Fibroblast of villous mesenchyme (primary cell): ENCODE results near the gene SLX9. TPM values are rescaled to one million over a fixed set of nuclear protein-coding genes. Genes with fewer than 3 reads are reported as not detected.

Source experiments
- DNase-seq: peaks from one replicate; pipeline ENCODE4 v3.0.0-alpha.2; 2010; ENCODE audit warnings: low read depth
- H3K4me3 ChIP-seq: 2 replicates; pipeline ENCODE4 v1.5.1; 2011; ENCODE audit warnings: low read depth, mild to moderate bottlenecking, low read length
- CTCF ChIP-seq: IDR thresholded peaks from 2 replicates; pipeline ENCODE4 v1.5.1; 2012; ENCODE audit warnings: low read depth, mild to moderate bottlenecking, low read length; ENCODE audit not compliant: insufficient read depth
- total RNA-seq: library from RNA; depleted of rRNA; stranded (reverse); fragments of >200 nt; gene quantifications from 2 replicates; pipeline ENCODE4 v1.2.3, GENCODE V29; 2012

SLX9 gene
- total RNA-seq, 1 donor: 12.1 TPM

- no peak overlapping the region for H3K4me3 ChIP-seq
- no peak for TF ChIP-seq CTCF
- no peak for DNase-seq
These were observed 17.9 kb upstream of the SLX9 start for GRCh38 chr21:44921928-44922327.

DNA sequence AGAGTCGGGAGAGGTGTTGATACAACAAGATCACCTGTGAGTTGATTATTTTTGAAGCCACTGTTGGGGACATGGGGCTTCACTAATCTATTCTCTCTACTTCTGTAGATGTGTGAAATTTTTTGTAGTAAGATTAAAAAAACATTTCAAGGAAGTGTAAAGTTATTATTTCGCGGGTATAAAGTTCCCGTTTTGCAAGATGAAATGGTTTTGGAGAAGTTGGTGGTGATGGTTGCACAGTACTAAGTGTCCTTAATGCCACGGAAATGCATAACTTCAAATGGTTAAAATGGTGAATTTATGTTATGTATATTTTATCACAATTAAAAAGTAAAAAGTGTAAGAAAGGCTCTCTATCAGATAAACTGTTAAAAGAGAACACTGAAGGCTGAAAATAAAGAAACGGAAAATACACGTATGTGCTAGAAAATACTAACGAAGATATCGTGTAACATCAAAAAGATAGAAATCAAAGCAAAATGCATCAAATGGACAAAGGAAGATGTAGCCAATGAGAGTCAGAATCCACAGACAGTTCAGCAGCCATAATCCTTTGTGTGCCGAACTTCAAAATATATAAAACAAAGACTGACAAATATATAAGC lies 16.2 kb upstream of the SLX9 start:
- TF ChIP-seq CTCF: no peak
- no peak for DNase-seq
- no peak overlapping the region for H3K4me3 ChIP-seq

GRCh38 chr21:44924606-44925377 lies 15.0 kb upstream of the SLX9 start:
- H3K4me3 ChIP-seq: no peak overlapping the region
- peak; percentile 45 for DNase-seq
- no peak for TF ChIP-seq CTCF

DNA sequence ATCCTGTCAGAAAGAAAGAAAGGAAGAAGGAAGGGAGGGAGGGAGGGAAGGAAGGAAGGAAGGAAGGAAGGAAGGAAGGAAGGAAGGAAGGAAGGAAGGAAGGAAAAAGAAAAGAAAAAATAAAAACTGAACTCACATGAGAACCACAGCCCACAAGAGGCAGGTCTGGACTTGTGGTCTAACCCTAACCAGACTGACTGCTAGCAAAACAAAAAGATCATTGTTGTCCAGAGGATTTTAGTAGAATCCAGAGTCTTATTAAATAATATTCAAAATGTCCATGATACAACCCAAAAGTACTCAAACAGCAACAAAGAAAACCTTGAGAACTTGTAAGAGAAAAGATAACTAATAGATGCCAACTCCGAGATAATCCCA lies 14.5 kb upstream of the SLX9 start:
- TF ChIP-seq CTCF: no peak
- DNase-seq: no peak
- H3K4me3 ChIP-seq: no peak overlapping the region

DNA sequence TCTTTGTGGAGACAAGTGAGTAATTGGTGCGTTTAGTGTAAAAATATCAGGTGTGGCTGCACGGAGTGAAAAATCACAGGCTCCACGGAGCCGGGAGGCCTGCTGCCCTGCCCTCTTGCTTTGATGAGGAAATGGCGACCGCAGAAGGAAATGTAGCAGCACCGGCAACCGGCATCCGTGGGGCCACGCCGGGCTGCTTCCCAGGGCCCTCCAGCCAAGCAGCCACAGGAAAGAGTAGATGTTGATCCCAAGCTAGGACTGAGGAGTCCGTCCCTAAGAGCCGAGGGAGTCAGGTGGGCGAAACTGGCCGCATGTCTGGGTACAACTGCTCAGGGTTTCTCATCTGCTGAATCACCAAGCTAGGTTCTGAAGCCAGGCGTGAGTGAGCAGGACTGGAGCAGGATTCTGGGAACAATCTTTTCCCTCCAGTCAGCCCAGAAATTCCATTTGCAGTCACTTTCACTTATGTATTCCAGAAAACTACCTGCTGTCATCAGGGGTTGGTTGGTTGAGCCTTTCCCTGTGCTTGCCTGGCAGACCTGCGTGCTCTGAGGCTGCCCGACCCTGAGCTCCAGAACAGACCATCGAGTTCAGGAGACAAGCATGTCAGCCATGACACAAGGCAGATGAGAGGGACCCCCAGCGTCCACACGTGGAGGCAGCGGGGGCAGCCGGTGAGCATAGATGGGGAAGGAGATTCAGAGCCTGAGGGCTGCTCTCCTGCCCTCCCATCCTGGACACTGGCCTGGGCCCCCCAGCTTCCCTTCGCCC lies 13.3 kb upstream of the SLX9 start:
- no peak overlapping the region for H3K4me3 ChIP-seq
- DNase-seq: no peak
- TF ChIP-seq CTCF: no peak

DNA sequence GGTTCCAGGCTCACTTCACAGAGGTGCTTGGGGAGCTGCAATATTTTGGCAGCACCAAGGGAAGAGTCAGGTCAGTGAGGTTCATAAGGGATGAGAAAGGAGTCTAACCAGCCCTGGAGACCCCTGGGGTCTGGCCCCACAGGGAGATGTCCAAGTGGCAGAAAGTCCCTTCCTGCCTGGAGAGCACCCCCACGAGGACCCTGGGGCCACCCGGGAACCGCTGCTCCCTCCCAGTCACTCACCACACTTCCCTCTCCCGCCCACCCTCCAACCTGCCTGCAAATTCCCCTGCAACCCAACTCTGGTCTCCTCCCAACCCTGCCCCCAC lies 12.6 kb upstream of the SLX9 start:
- no peak for TF ChIP-seq CTCF
- no peak for DNase-seq
- no peak overlapping the region for H3K4me3 ChIP-seq
